Kidney epithelial cell (primary cell): ENCODE measurements around the gene RAP1GAP. TPM values are rescaled to one million over a fixed set of nuclear protein-coding genes. Genes with fewer than 3 reads are reported as not detected.

Experiments
- DNase-seq: peaks from one replicate; pipeline ENCODE4 v3.0.0-alpha.2; 2010; ENCODE audit warnings: low read depth
- H3K27me3 ChIP-seq: 2 replicates; pipeline ENCODE4 v1.6.0; 2011; ENCODE audit warnings: low read length; ENCODE audit not compliant: control insufficient read depth, insufficient read depth
- H3K36me3 ChIP-seq: 2 replicates; pipeline ENCODE4 v1.5.1; 2011; ENCODE audit warnings: low read length; ENCODE audit not compliant: control insufficient read depth, insufficient read depth
- H3K4me3 ChIP-seq: 2 replicates; pipeline ENCODE4 v1.5.1; 2011; ENCODE audit warnings: low read depth, mild to moderate bottlenecking, control low read depth, low read length
- total RNA-seq: library from RNA; depleted of rRNA; stranded (reverse); fragments of >200 nt; gene quantifications from 2 replicates; pipeline ENCODE4 v1.2.3, GENCODE V29; 2015
- TF ChIP-seq, protein P1 (sequence below): IDR thresholded peaks from 2 replicates; pipeline ENCODE4 v1.5.1; 2011; ENCODE audit warnings: mild to moderate bottlenecking, moderate library complexity, low read length, control low read depth, inconsistent platforms; ENCODE audit not compliant: insufficient read depth, poor library complexity, severe bottlenecking

RAP1GAP gene
- total RNA-seq, 1 donor from 2014 or later, result 7.1 TPM

DNA sequence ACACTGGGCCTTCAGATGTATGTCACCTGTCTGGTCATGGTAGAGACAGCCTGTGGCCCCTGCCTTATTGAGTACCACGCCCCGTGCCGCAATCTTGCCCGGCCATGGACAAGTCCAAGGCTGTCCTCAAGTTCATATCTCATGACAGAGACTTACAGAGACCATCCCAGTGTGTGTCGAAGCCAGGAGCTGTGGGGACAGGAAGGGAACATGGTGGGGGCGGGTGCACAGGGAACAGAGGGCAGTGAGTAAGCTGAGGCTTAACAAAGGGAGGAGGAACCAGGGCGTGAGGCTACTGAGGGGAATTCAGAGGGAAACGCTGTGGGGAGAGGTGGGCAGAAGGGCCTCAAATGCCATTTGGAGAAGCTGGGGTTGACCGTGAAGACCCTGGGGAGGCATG lies 84.1 kb downstream of the RAP1GAP start:
- no peak for DNase-seq
- Histone ChIP-seq H3K36me3 (no peaks in the 10 kb centered on the region), H3K4me3 (no peak overlapping the region), H3K27me3 (no peaks in the 10 kb centered on the region)
- TF ChIP-seq, protein P1, sequence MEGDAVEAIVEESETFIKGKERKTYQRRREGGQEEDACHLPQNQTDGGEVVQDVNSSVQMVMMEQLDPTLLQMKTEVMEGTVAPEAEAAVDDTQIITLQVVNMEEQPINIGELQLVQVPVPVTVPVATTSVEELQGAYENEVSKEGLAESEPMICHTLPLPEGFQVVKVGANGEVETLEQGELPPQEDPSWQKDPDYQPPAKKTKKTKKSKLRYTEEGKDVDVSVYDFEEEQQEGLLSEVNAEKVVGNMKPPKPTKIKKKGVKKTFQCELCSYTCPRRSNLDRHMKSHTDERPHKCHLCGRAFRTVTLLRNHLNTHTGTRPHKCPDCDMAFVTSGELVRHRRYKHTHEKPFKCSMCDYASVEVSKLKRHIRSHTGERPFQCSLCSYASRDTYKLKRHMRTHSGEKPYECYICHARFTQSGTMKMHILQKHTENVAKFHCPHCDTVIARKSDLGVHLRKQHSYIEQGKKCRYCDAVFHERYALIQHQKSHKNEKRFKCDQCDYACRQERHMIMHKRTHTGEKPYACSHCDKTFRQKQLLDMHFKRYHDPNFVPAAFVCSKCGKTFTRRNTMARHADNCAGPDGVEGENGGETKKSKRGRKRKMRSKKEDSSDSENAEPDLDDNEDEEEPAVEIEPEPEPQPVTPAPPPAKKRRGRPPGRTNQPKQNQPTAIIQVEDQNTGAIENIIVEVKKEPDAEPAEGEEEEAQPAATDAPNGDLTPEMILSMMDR, result no peak

DNA sequence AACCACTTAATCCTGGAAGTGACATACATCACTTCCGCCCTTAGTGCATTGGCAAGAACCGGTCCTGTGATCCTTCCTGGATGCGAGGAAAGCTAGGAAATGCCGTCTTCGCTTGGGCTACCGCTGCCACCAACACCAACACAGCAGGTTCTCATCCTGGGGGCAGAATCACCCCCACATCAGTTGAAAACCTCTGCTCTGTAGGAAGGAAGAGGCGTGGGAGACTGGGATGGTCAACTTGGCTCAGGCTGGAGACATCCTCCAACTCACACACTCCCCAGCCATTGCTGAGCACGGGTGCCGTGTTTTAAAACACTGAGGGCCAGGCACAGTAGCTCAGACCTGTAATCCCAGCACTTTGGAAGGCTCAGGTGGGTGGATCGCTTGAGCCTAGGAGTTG lies 85.1 kb downstream of the RAP1GAP start:
- Histone ChIP-seq H3K27me3 (no peaks in the 10 kb centered on the region), H3K4me3 (no peak overlapping the region), H3K36me3 (no peaks in the 10 kb centered on the region)
- no peak for DNase-seq
- TF ChIP-seq, protein P1, result no peak

DNA sequence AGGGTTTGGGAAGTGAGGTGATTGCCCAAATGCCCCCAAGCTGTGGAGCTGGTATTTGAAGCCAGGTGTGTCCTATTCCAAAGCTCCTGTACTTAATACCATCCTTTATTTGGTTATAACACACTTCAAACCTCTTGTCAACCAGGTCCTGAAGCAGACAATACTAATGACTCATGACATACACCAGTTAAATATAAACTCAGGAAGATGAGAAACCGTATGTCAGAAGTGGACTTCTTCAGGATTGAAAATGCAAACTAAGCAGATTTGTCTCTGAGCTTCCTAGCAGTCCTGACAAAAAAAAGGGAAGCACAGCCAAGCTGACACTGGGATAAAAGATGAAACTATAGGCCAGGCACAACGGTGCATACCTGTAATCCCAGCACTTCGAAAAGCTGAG lies 89.4 kb downstream of the RAP1GAP start:
- no peaks in the 10 kb centered on the region for H3K27me3 ChIP-seq
- H3K4me3 ChIP-seq, result no peak overlapping the region
- TF ChIP-seq, protein P1, result no peak
- peak; percentile 61 for DNase-seq
- no peaks in the 10 kb centered on the region for H3K36me3 ChIP-seq

DNA sequence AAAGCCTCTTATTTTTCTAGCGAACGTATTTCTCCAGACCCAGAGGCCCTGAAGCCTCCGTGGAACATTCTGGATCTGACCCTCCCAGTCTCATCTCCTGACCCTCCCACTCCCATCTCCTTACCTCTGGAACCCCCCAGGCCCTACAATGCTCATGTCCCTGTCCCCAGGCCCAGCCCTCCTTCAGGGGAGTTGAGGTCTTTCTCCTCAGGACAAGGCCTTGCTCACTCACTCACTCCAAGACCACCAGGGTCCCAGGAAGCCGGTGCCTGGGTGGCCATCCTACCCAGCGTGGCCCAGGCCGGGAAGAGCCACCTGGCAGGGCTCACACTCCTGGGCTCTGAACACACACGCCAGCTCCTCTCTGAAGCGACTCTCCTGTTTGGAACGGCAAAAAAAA lies 91.2 kb downstream of the RAP1GAP start:
- no peak for DNase-seq
- TF ChIP-seq, protein P1, result no peak

DNA sequence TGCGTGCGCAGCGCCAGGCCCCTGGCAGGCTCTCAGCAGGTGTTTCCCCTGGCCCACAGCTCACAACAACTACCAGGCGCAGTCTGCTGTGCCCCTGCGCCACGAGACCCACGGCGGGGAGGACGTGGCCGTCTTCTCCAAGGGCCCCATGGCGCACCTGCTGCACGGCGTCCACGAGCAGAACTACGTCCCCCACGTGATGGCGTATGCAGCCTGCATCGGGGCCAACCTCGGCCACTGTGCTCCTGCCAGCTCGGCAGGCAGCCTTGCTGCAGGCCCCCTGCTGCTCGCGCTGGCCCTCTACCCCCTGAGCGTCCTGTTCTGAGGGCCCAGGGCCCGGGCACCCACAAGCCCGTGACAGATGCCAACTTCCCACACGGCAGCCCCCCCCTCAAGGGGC lies 91.8 kb downstream of the RAP1GAP start:
- TF ChIP-seq, protein P1, result no peak
- DNase-seq, result no peak
- H3K4me3 ChIP-seq, result no peak overlapping the region
- H3K36me3 ChIP-seq, result no peaks in the 10 kb centered on the region
- no peaks in the 10 kb centered on the region for H3K27me3 ChIP-seq

More for the DNA sequence above, 91.2 kb downstream of the RAP1GAP start:
- no peaks in the 10 kb centered on the region for H3K36me3 ChIP-seq
- H3K27me3 ChIP-seq, result no peaks in the 10 kb centered on the region
- no peak overlapping the region for H3K4me3 ChIP-seq

DNA sequence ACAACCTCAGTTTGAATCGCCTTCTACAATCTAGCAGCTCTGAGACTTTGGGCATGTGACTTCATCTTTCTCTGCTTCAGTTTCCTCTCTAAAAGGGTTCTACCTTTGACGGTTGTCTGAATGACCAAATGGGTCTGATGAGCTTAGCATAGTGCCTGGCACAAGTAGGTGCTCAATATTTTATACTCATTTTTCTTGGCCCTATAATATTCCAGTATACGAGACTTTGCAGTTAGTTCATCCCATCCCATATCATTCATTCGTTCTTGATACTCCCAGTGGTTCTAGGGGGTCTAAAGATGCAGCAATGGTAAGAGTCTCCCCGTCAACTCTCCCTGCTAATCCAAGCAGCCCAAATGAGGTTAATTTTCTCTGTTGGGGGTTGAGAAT lies 92.4 kb downstream of the RAP1GAP start:
- Histone ChIP-seq H3K4me3 (no peak overlapping the region), H3K36me3 (no peaks in the 10 kb centered on the region), H3K27me3 (no peaks in the 10 kb centered on the region)
- DNase-seq, result no peak
- TF ChIP-seq, protein P1, result no peak
